ENCODE data around the gene SULT1A2. TPM values are rescaled to one million over a fixed set of nuclear protein-coding genes. Genes with fewer than 3 reads are reported as not detected.

SULT1A2 gene
- total RNA-seq, 1 experiment from 2014 or later, result 0.44 TPM

DNA sequence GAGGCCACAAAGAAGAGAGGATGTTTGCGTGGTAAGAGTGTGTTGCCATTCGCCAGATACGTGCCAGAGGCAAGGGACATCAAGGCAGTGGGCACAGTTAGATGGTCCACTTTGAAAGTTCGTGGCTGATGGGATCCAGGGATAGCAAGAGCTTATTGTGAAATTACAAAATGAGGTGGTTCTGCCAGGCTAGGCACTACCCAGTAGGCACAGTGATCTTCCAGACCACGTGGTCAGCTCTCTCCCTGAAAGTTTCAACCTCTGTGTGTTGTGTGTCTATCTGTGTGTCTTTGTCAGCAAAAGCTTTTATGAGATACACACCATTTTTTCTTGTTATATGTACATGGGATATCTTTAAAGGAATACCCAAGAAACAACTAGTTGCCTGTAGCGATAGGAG is 33.6 kb downstream of the SULT1A2 start:
- DNase-seq (ENCODE audit: unreplicated experiment), result no peak
- no peaks in the 10 kb centered on the region for H3K4me1 Mint-ChIP-seq (ENCODE audit: insufficient read depth, unreplicated experiment)
- TF ChIP-seq, protein P1, sequence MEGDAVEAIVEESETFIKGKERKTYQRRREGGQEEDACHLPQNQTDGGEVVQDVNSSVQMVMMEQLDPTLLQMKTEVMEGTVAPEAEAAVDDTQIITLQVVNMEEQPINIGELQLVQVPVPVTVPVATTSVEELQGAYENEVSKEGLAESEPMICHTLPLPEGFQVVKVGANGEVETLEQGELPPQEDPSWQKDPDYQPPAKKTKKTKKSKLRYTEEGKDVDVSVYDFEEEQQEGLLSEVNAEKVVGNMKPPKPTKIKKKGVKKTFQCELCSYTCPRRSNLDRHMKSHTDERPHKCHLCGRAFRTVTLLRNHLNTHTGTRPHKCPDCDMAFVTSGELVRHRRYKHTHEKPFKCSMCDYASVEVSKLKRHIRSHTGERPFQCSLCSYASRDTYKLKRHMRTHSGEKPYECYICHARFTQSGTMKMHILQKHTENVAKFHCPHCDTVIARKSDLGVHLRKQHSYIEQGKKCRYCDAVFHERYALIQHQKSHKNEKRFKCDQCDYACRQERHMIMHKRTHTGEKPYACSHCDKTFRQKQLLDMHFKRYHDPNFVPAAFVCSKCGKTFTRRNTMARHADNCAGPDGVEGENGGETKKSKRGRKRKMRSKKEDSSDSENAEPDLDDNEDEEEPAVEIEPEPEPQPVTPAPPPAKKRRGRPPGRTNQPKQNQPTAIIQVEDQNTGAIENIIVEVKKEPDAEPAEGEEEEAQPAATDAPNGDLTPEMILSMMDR (IDR thresholded peaks at IDR 0.05; ENCODE audit: unreplicated experiment), result no peak
- H3K9me3 Mint-ChIP-seq (ENCODE audit: unreplicated experiment), result peaks cover 7% of the 10 kb centered on the region
- peaks cover 11% of the 10 kb centered on the region for H3K36me3 Mint-ChIP-seq (ENCODE audit: insufficient read depth, unreplicated experiment)
- no peak overlapping the region for H3K27ac Mint-ChIP-seq (ENCODE audit: low read depth, unreplicated experiment)
- H3K27me3 Mint-ChIP-seq (ENCODE audit: insufficient read depth, unreplicated experiment), result no peaks in the 10 kb centered on the region
- intact Hi-C loops (cut with micrococcal nuclease), result no loop called here
- H3K4me3 Mint-ChIP-seq (ENCODE audit: unreplicated experiment), result no peak overlapping the region
- CTCF ChIA-PET, result interaction anchor here (1.3 kb wide), 1 partner anchor 8 kb away, joined by 4 read pairs; no protein-coding TSS in a partner anchor
- POLR2A ChIA-PET, result interaction anchor here (1.3 kb wide), 1 partner anchor 9 kb away, joined by 4 read pairs; no protein-coding TSS in a partner anchor
- BruUV-seq (replicated peaks), result no TSS peak

DNA sequence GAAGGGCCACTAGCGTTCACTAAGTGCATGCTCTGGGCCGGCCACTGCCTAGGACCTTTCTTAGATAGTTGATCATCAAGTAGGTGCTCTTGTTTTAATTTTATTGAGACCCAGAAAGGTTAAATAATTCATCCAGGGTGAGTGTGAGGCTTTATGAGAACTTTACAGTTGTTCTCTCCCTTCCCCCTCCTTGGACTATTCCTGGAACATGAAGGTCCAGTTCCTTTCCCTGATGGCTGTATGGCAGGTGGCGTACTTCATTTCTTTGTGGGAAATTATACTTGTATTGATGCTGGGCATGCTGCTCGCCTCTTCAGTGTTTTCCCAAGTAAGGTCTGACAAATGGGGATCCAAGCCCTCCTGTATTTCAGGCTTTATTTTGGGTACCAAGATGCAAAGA is 34.7 kb downstream of the SULT1A2 start:
- H3K27ac Mint-ChIP-seq (ENCODE audit: low read depth, unreplicated experiment), result no peak overlapping the region
- BruUV-seq (replicated peaks), result no TSS peak
- TF ChIP-seq, protein P1 (IDR thresholded peaks at IDR 0.05; ENCODE audit: unreplicated experiment), result no peak
- ChIA-PET POLR2A (no interaction called here), CTCF (no interaction called here)
- no peaks in the 10 kb centered on the region for H3K4me1 Mint-ChIP-seq (ENCODE audit: insufficient read depth, unreplicated experiment)
- H3K27me3 Mint-ChIP-seq (ENCODE audit: insufficient read depth, unreplicated experiment), result no peaks in the 10 kb centered on the region
- peaks cover 15% of the 10 kb centered on the region for H3K36me3 Mint-ChIP-seq (ENCODE audit: insufficient read depth, unreplicated experiment)
- intact Hi-C loops (cut with micrococcal nuclease), result no loop called here
- peaks cover 7% of the 10 kb centered on the region for H3K9me3 Mint-ChIP-seq (ENCODE audit: unreplicated experiment)
- DNase-seq (ENCODE audit: unreplicated experiment), result no peak
- H3K4me3 Mint-ChIP-seq (ENCODE audit: unreplicated experiment), result no peak overlapping the region

DNA sequence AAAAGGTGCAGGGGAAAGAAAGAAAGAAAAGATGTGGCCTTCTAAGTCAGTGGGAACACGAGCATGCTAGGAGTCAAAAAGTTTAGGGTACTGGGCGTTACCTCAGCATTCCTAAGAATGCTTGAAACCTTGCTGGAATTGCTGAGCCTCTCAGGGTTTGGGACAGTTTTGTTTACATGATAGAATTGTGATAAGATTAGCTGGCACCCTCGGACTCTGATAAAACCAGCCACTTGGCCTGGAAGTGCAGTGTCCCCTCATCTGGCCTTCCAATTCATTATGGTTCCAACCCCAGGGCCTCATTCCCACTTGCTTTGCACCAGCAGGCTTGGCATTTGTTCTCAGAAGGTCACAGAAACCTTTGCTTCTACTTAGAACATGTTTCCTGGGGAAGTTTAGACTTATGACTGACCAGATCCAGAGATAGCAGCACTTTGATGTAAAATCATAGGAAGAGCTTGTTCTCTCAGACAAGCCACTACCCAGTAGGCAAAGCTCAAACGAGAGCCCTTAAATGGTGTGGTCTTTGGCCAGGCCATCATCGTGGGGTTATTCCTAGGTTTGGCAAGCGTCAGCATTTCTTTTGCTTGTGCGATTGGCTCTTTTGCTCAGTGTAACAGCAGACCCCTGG is 35.2 kb downstream of the SULT1A2 start:
- CTCF ChIA-PET, result no interaction called here
- Mint-ChIP-seq H3K27ac (ENCODE audit: low read depth, unreplicated experiment) (no peak overlapping the region), H3K4me1 (ENCODE audit: insufficient read depth, unreplicated experiment) (no peaks in the 10 kb centered on the region), H3K27me3 (ENCODE audit: insufficient read depth, unreplicated experiment) (no peaks in the 10 kb centered on the region), H3K9me3 (ENCODE audit: unreplicated experiment) (peaks cover 7% of the 10 kb centered on the region), H3K4me3 (ENCODE audit: unreplicated experiment) (no peak overlapping the region), H3K36me3 (ENCODE audit: insufficient read depth, unreplicated experiment) (peaks cover 15% of the 10 kb centered on the region)
- intact Hi-C loops (cut with micrococcal nuclease), result no loop called here
- no TSS peak for BruUV-seq (replicated peaks)
- POLR2A ChIA-PET, result no interaction called here
- TF ChIP-seq, protein P1 (IDR thresholded peaks at IDR 0.05; ENCODE audit: unreplicated experiment), result no peak
- no peak for DNase-seq (ENCODE audit: unreplicated experiment)

DNA sequence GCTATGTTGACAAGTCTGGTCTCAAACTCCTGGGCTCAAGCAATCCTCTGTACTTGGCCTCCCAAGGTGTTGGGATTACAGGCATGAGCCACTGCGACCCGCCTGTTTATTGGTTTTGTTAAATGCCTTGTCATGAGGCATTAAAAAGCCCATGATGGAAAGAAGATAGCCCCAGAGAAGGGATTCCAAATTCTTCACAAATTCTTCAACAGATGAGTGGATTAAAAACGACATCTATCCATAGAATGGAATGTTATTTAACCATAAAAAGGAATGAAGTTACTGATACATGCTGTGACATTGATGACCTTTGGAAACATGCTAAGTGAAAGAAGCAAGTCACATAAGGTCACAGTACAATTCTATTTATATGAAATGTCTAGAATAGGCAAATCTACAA is 38.4 kb downstream of the SULT1A2 start:
- Mint-ChIP-seq H3K4me1 (ENCODE audit: insufficient read depth, unreplicated experiment) (peaks cover 7% of the 10 kb centered on the region), H3K27me3 (ENCODE audit: insufficient read depth, unreplicated experiment) (no peaks in the 10 kb centered on the region), H3K27ac (ENCODE audit: low read depth, unreplicated experiment) (no peak overlapping the region), H3K9me3 (ENCODE audit: unreplicated experiment) (no peaks in the 10 kb centered on the region), H3K4me3 (ENCODE audit: unreplicated experiment) (no peak overlapping the region), H3K36me3 (ENCODE audit: insufficient read depth, unreplicated experiment) (peaks cover 9% of the 10 kb centered on the region)
- no peak for DNase-seq (ENCODE audit: unreplicated experiment)
- POLR2A ChIA-PET, result no interaction called here
- TF ChIP-seq, protein P1 (IDR thresholded peaks at IDR 0.05; ENCODE audit: unreplicated experiment), result no peak
- no TSS peak for BruUV-seq (replicated peaks)
- intact Hi-C loops (cut with micrococcal nuclease), result no loop called here
- CTCF ChIA-PET, result no interaction called here
